Gastrocnemius medialis (tissue), 4 donors: ENCODE measurements around the gene SLC2A3.

Experiments used
- POLR2A ChIP-seq, 2 donors: fragments of 450-650 bp; IDR thresholded peaks; one replicate each; pipeline ENCODE4 v1.6.1; 2017; ENCODE audit warnings: antibody characterized with exemption in 2 of 2, mild to moderate bottlenecking in 2 of 2, moderate library complexity in 2 of 2
- TF ChIP-seq, protein P1 (sequence below), 5 experiments: fragments of 450-650 bp in 3 of 5; fragments of 200-600 bp in 2 of 5; sonication (generic) in 2 of 5; IDR thresholded peaks in 4 of 5; conservative IDR thresholded peaks in 1 of 5; 1 replicate in 4 of 5; 2 replicates in 1 of 5; pipeline ENCODE4 v1.5.1; 2016 to 2019; ENCODE audit warnings: antibody characterized with exemption in 5 of 5, mild to moderate bottlenecking in 3 of 5, moderate library complexity in 3 of 5

DNA sequence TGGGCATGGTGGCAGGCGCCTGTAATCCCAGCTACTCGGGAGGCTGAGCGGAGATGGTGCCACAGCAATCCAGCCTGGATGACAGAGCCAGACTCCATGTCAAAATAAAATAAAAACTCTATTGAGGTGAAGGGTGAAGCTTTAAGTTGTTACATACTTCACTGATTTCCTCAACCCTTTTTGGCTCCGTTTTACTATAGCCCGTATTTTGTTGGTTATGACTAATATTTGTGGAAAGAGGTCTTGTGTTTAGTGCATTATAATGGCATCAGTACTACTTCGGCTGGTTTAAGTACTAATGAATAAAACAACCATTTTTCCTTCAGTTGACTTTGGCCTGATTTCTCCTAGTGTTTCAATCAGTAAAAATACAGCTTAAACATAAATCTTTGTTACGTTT is 36.2 kb downstream of the SLC2A3 start:
- TF ChIP-seq, protein P1, sequence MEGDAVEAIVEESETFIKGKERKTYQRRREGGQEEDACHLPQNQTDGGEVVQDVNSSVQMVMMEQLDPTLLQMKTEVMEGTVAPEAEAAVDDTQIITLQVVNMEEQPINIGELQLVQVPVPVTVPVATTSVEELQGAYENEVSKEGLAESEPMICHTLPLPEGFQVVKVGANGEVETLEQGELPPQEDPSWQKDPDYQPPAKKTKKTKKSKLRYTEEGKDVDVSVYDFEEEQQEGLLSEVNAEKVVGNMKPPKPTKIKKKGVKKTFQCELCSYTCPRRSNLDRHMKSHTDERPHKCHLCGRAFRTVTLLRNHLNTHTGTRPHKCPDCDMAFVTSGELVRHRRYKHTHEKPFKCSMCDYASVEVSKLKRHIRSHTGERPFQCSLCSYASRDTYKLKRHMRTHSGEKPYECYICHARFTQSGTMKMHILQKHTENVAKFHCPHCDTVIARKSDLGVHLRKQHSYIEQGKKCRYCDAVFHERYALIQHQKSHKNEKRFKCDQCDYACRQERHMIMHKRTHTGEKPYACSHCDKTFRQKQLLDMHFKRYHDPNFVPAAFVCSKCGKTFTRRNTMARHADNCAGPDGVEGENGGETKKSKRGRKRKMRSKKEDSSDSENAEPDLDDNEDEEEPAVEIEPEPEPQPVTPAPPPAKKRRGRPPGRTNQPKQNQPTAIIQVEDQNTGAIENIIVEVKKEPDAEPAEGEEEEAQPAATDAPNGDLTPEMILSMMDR (IDR thresholded peaks at IDR 0.05 in 4 of 5, conservative IDR thresholded peaks at IDR 0.05 in 1 of 5), result no peak
- no peak for TF ChIP-seq POLR2A (IDR thresholded peaks at IDR 0.05)
